ENCODE data around the gene KRTAP10-8.
"Not testable (repeated sequence)": the region's sequence is repeated elsewhere in the genome, so short reads cannot be mapped to it uniquely, and the experiment has no call there.

The KRTAP10-8 gene

GRCh38 chr21:44601596-44602462, 10.1 kb upstream of the KRTAP10-8 start:
- TF ChIP-seq POLR2A (IDR thresholded peaks at IDR 0.05; ENCODE audit: low read depth, low read length) = no peak
- DNase-seq (ENCODE audit: insufficient read length, low spot score) (no peak), FAIRE-seq (no peak)

GRCh38 chr21:44602463-44602850, 9.4 kb upstream of the KRTAP10-8 start:
- TF ChIP-seq POLR2A (IDR thresholded peaks at IDR 0.05; ENCODE audit: low read depth, low read length) = no peak
- FAIRE-seq (no peak), DNase-seq (ENCODE audit: insufficient read length, low spot score) (no peak)

GRCh38 chr21:44603109-44603875, 8.6 kb upstream of the KRTAP10-8 start:
- no peak for TF ChIP-seq POLR2A (IDR thresholded peaks at IDR 0.05; ENCODE audit: low read depth, low read length)
- FAIRE-seq (no peak), DNase-seq (ENCODE audit: insufficient read length, low spot score) (no peak)

- TF ChIP-seq POLR2A (IDR thresholded peaks at IDR 0.05; ENCODE audit: low read depth, low read length) = no peak
- FAIRE-seq (no peak), DNase-seq (ENCODE audit: insufficient read length, low spot score) (no peak)
Observed at GRCh38 chr21:44603911-44604310, 8.0 kb upstream of the KRTAP10-8 start.

- no peak for DNase-seq (ENCODE audit: insufficient read length, low spot score)
- no peak for TF ChIP-seq POLR2A (IDR thresholded peaks at IDR 0.05; ENCODE audit: low read depth, low read length)
- FAIRE-seq = no peak
Observed at GRCh38 chr21:44606495-44606894, 5.4 kb upstream of the KRTAP10-8 start.

- DNase-seq (ENCODE audit: insufficient read length, low spot score) = no peak
- FAIRE-seq = no peak
- no peak for TF ChIP-seq POLR2A (IDR thresholded peaks at IDR 0.05; ENCODE audit: low read depth, low read length)
Observed at GRCh38 chr21:44609193-44609592, 2.7 kb upstream of the KRTAP10-8 start.

GRCh38 chr21:44610157-44610843, 1.6 kb upstream of the KRTAP10-8 start:
- not testable (repeated sequence) for DNase-seq (ENCODE audit: insufficient read length, low spot score); FAIRE-seq

- no peak for TF ChIP-seq POLR2A (IDR thresholded peaks at IDR 0.05; ENCODE audit: low read depth, low read length)
- FAIRE-seq (no peak), DNase-seq (ENCODE audit: insufficient read length, low spot score) (no peak)
Observed at GRCh38 chr21:44611551-44611950, 328 bp upstream of the KRTAP10-8 start.

- FAIRE-seq (no peak), DNase-seq (ENCODE audit: insufficient read length, low spot score) (no peak)
- TF ChIP-seq POLR2A (IDR thresholded peaks at IDR 0.05; ENCODE audit: low read depth, low read length) = no peak
Observed at GRCh38 chr21:44612669-44613229, 870 bp downstream of the KRTAP10-8 start.

GRCh38 chr21:44613386-44614155, 1.7 kb downstream of the KRTAP10-8 start:
- no peak for FAIRE-seq
- no peak for TF ChIP-seq POLR2A (IDR thresholded peaks at IDR 0.05; ENCODE audit: low read depth, low read length)
- DNase-seq (ENCODE audit: insufficient read length, low spot score) = no peak

- no peak for TF ChIP-seq POLR2A (IDR thresholded peaks at IDR 0.05; ENCODE audit: low read depth, low read length)
- no peak for DNase-seq (ENCODE audit: insufficient read length, low spot score)
- FAIRE-seq = no peak
Observed at GRCh38 chr21:44614161-44614631, 2.3 kb downstream of the KRTAP10-8 start.

- TF ChIP-seq POLR2A (IDR thresholded peaks at IDR 0.05; ENCODE audit: low read depth, low read length) = no peak
- DNase-seq (ENCODE audit: insufficient read length, low spot score) = no peak
- no peak for FAIRE-seq
Observed at GRCh38 chr21:44614961-44615391, 3.1 kb downstream of the KRTAP10-8 start.

- DNase-seq (ENCODE audit: insufficient read length, low spot score) (no peak), FAIRE-seq (no peak)
- no peak for TF ChIP-seq POLR2A (IDR thresholded peaks at IDR 0.05; ENCODE audit: low read depth, low read length)
Observed at GRCh38 chr21:44615466-44615865, 3.6 kb downstream of the KRTAP10-8 start.

All from H54 (cell line).